ENCODE results near the gene SPOCK2. TPM values are rescaled to one million over a fixed set of nuclear protein-coding genes. Genes with fewer than 3 reads are reported as not detected.

Gene SPOCK2
- total and polyA plus RNA-seq, 10 of the 15 experiments (the other 5 are each of a cell fraction or from before 2014, with no cell fraction given): 0.02 to 1.5 (median 0.58) TPM

- WGBS (ENCODE audit: insufficient coverage, insufficient replicate concordance, low lambda C conversion rate, missing lambda C conversion rate): 73% methylated on average over 2 of the region's 2 CpGs
- Histone ChIP-seq H3K36me3 (ENCODE audit: control insufficient read depth in 2 of 2, insufficient read depth in 2 of 2, low read length in 1 of 2) (no peaks in the 10 kb centered on the region), H3K9ac (ENCODE audit: control insufficient read depth, insufficient read depth, low read length) (no peak overlapping the region), H3K4me2 (ENCODE audit: control insufficient read depth, insufficient read depth) (no peak overlapping the region), H3K27ac (ENCODE audit: control insufficient read depth, insufficient read depth) (no peak overlapping the region), H3K9me3 (replicated peaks; ENCODE audit: control insufficient read depth, insufficient read depth, low read length) (peaks cover 7% of the 10 kb centered on the region), H4K20me1 (ENCODE audit: control insufficient read depth, insufficient read depth) (no peaks in the 10 kb centered on the region), H3K79me2 (ENCODE audit: control insufficient read depth, insufficient read depth, low read length) (no peaks in the 10 kb centered on the region), H3K4me1 (ENCODE audit: control insufficient read depth, insufficient read depth, low read length) (0 out of 2 replicates have a peak, but pooled peaks cover under 1% of the 10 kb centered on the region), H2AFZ (ENCODE audit: control insufficient read depth, low read depth, low read length) (no peak overlapping the region), H3K4me3 (no peak overlapping the region), H3K27me3 (replicated peaks in 1 of 2; ENCODE audit: control insufficient read depth in 2 of 2, insufficient read depth in 2 of 2, low read length in 1 of 2) (no peaks in the 10 kb centered on the region)
- intact Hi-C loops (cut with micrococcal nuclease; ENCODE audit: unreplicated experiment) (loop anchor here (5.0 kb wide), 2 partner anchors 128 to 668 kb away; no protein-coding TSS in a partner anchor), in situ Hi-C loops (cut with MboI) (loop anchor here (5.0 kb wide), 1 partner anchor 88 kb away; no protein-coding TSS in a partner anchor)
- no peak for DNase-seq (ENCODE audit: low read depth, low spot score)
- BruUV-seq (replicated peaks): no TSS peak
- POLR2A ChIA-PET: interaction anchor here (0.7 kb wide), 1 partner anchor 142 kb away, joined by 5 read pairs; no protein-coding TSS in a partner anchor
- SMC1A ChIA-PET (ENCODE audit: uncharacterized antibody, unreplicated experiment): interaction anchor here (0.9 to 9.2 kb wide), 5 partner anchors 59 to 290 kb away, joined by 3 to 107 read pairs (median 6); no protein-coding TSS in a partner anchor
- RAD21 ChIA-PET (ENCODE audit: unreplicated experiment): interaction anchor here (1.0 to 7.1 kb wide), 4 partner anchors 80 to 176 kb away, joined by 3 to 127 read pairs (median 88); no protein-coding TSS in a partner anchor
- no peak for FAIRE-seq
- CTCF ChIA-PET: interaction anchor here (1.0 to 11.4 kb wide), 5 partner anchors 16 to 177 kb away, joined by 3 to 214 read pairs (median 6); no protein-coding TSS in a partner anchor
- no peak for ATAC-seq
- TF ChIP-seq NR2F1 (conservative IDR thresholded peaks at IDR 0.05) (no peak), GATAD2B (conservative IDR thresholded peaks at IDR 0.05; ENCODE audit: low read depth) (no peak), POU2F2 (IDR thresholded peaks at IDR 0.05; ENCODE audit: borderline replicate concordance, low read depth, low read length) (no peak), ZBTB33 (IDR thresholded peaks at IDR 0.05) (no peak), IRF5 (IDR thresholded peaks at IDR 0.05; ENCODE audit: borderline replicate concordance) (no peak), BHLHE40 (IDR thresholded peaks at IDR 0.05; ENCODE audit: borderline replicate concordance in 1 of 2, low read depth in 2 of 2, low read length in 1 of 2) (no peak), PAX8 (IDR thresholded peaks at IDR 0.05) (no peak), RAD21 (IDR thresholded peaks at IDR 0.05; ENCODE audit: insufficient read depth, low read depth, low read length) (no peak), PAX5 (IDR thresholded peaks at IDR 0.05; ENCODE audit: borderline replicate concordance, low read depth, low read length) (no peak), CBX3 (IDR thresholded peaks at IDR 0.05; ENCODE audit: borderline replicate concordance, low read depth) (no peak), CHD1 (IDR thresholded peaks at IDR 0.05; ENCODE audit: low read depth, low read length) (no peak), PKNOX1 (IDR thresholded peaks at IDR 0.05) (no peak), IKZF2 (IDR thresholded peaks at IDR 0.05) (no peak), IRF4 (IDR thresholded peaks at IDR 0.05; ENCODE audit: low read depth, low read length) (no peak), ZBTB11 (CRISPR knock-in tag; IDR thresholded peaks at IDR 0.05) (no peak)
- TF ChIP-seq, protein P1, sequence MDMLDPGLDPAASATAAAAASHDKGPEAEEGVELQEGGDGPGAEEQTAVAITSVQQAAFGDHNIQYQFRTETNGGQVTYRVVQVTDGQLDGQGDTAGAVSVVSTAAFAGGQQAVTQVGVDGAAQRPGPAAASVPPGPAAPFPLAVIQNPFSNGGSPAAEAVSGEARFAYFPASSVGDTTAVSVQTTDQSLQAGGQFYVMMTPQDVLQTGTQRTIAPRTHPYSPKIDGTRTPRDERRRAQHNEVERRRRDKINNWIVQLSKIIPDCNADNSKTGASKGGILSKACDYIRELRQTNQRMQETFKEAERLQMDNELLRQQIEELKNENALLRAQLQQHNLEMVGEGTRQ (IDR thresholded peaks at IDR 0.05; ENCODE audit: borderline replicate concordance, low read depth, low read length): no peak
These were observed 42.8 kb downstream of the SPOCK2 start for GRCh38 chr10:72045586-72045985.

All from GM12878 (cell line).